ENCODE data around the gene C11orf71.

The C11orf71 gene

DNA sequence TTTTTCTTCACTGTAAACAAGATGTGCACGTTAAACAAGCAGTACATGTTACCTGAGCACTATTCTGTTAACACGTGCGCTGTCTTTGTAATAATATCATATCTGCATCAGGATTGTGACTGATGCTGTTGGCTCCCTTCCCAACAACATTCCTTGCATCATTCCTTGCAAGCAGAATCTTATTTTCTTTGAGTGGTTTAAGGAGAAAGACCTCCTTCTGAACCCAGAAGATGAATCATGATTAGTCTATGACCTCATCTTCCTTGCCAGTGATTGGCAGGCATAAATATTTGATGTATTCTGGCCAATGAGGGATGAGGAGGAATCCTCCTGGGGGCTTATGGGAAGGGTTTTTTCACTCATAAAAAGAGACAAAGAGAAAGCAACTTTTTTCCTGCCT, 46.2 kb downstream of the C11orf71 start:
- no peaks in the 10 kb centered on the region for H3K36me3 ChIP-seq (ENCODE audit: insufficient read depth, low read length)
- peaks cover 3% of the 10 kb centered on the region for H3K4me1 ChIP-seq (ENCODE audit: insufficient read depth, low read length)
- H3K9ac ChIP-seq (ENCODE audit: low read depth, low read length): no peak overlapping the region
- no peaks in the 10 kb centered on the region for H3K9me3 ChIP-seq (ENCODE audit: control insufficient read depth, insufficient read depth, low read length)

DNA sequence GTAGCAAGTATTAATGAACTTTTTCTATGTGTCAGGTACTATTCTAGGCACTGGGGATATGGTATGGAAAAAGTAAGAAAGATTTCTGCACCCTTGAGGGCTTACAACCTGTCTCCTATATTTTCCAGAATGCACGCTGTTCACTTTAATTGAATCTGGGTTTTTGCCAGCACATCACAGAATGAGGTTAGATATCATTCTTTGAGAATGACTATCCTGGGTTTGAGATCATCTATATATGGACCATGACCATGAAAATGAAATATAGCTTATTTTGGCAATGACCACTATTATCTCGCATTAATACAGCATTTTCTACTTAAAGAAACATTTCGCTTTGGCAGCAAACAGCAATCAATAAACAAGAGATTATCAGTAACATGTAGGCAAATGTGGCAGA, 46.9 kb downstream of the C11orf71 start:
- no peak overlapping the region for H3K9ac ChIP-seq (ENCODE audit: low read depth, low read length)
- peaks cover 3% of the 10 kb centered on the region for H3K4me1 ChIP-seq (ENCODE audit: insufficient read depth, low read length)
- no peaks in the 10 kb centered on the region for H3K9me3 ChIP-seq (ENCODE audit: control insufficient read depth, insufficient read depth, low read length)
- H3K36me3 ChIP-seq (ENCODE audit: insufficient read depth, low read length): no peaks in the 10 kb centered on the region

DNA sequence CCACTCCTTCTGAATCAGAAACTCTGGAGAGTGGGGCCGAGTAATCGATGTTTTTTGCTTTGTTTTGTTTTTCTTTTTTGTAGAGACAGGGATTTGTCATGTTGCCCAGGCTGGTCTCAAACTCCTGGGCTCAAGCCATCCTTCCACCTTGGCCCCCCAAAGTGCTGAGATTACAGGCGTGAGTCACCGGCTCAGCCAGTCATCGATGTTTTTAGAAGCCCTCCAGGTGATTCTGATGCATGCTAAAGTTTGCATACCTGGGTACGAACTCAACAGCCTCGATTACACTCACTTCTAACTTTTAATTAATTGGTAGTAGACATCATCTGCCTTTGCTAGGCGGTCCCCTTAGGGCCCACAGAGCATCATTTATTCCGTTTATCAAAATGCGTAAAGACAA, 50.3 kb downstream of the C11orf71 start:
- Histone ChIP-seq H3K9ac (ENCODE audit: low read depth, low read length) (no peak overlapping the region), H3K4me1 (ENCODE audit: insufficient read depth, low read length) (peaks cover 3% of the 10 kb centered on the region), H3K9me3 (ENCODE audit: control insufficient read depth, insufficient read depth, low read length) (no peaks in the 10 kb centered on the region; the same call in 1 of the 2 replicates), H3K36me3 (ENCODE audit: insufficient read depth, low read length) (no peaks in the 10 kb centered on the region)

All from ES-I3 (cell line).